SK-N-SH (cell line): ENCODE measurements around the gene CDC16. TPM values are rescaled to one million over a fixed set of nuclear protein-coding genes. Genes with fewer than 3 reads are reported as not detected.

Source experiments
- CTCF ChIA-PET: fragments of 300-600, 350-600 bp; formaldehyde crosslinking; extraction: SDS; loops from one replicate; lab custom pipeline; 2021; lab: Yijun Ruan, JAX
- POLR2A ChIA-PET: fragments of 350-600 bp; sonication (Branson Sonifier 250); formaldehyde crosslinking; extraction: SDS; loops from one replicate; lab custom pipeline; 2020; ENCODE audit warnings: antibody characterized with exemption, inconsistent platforms; lab: Yijun Ruan, JAX
- DNase-seq: peaks from one replicate; pipeline ENCODE4 v3.0.0; 2012
- H2AFZ ChIP-seq: fragments of 200-600 bp; sonication (generic); 2 replicates; pipeline ENCODE4 v1.8.1; 2016; ENCODE audit warnings: antibody characterized with exemption, mild to moderate bottlenecking, low read depth
- H3F3A ChIP-seq: fragments of 200-600 bp; sonication (generic); replicated peaks from 2 replicates; pipeline ENCODE3; 2016; ENCODE audit warnings: antibody characterized with exemption, mild to moderate bottlenecking; ENCODE audit not compliant: insufficient read depth
- H3K27ac ChIP-seq, 2 experiments: fragments of 200-500 bp in 1 of 2; fragments of 200-600 bp in 1 of 2; sonication (Bioruptor generic) in 1 of 2; sonication (generic), shearing (Covaris generic) in 1 of 2; 2 replicates each; pipeline versions ENCODE4 v1.5.1 to v1.6.1; 2014 to 2016; ENCODE audit warnings: low read depth in 2 of 2, inconsistent platforms in 1 of 2, low read length in 1 of 2, mild to moderate bottlenecking in 1 of 2, mixed read lengths in 1 of 2
- H3K27me3 ChIP-seq: fragments of 200-600 bp; sonication (generic), shearing (Covaris generic); 2 replicates; pipeline ENCODE4 v1.6.1; 2016; ENCODE audit warnings: mixed run types; ENCODE audit not compliant: insufficient read depth
- H3K36me3 ChIP-seq, 2 experiments: fragments of 200-500 bp in 1 of 2; fragments of 200-600 bp in 1 of 2; sonication (Bioruptor generic) in 1 of 2; sonication (generic) in 1 of 2; replicated peaks in 1 of 2; 2 replicates each; pipeline versions ENCODE3 to v1.5.1; 2014 to 2016; ENCODE audit warnings: low read length in 1 of 2, mild to moderate bottlenecking in 1 of 2; ENCODE audit not compliant: insufficient read depth in 2 of 2, control insufficient read depth in 1 of 2
- H3K4me1 ChIP-seq, 2 experiments: fragments of 200-500 bp in 1 of 2; fragments of 200-600 bp in 1 of 2; sonication (Bioruptor generic) in 1 of 2; sonication (generic), shearing (Covaris generic) in 1 of 2; 2 replicates each; pipeline versions ENCODE4 v1.5.1 to v1.6.1; 2014 to 2016; ENCODE audit warnings: low read depth in 1 of 2, low read length in 1 of 2, mixed run types in 1 of 2; ENCODE audit not compliant: insufficient read depth in 2 of 2, control insufficient read depth in 1 of 2
- H3K4me2 ChIP-seq: fragments of 200-600 bp; sonication (generic), shearing (Covaris generic); 2 replicates; pipeline ENCODE4 v1.6.1; 2017; ENCODE audit warnings: mixed run types
- H3K4me3 ChIP-seq, 2 experiments: fragments of 200-500 bp in 1 of 2; fragments of 200-600 bp in 1 of 2; sonication (Bioruptor generic) in 1 of 2; sonication (generic), shearing (Covaris generic) in 1 of 2; 2 replicates each; pipeline versions ENCODE4 v1.5.1 to v1.8.1; 2014 to 2016; ENCODE audit warnings: low read depth in 2 of 2, inconsistent platforms in 1 of 2, low read length in 1 of 2, mild to moderate bottlenecking in 1 of 2, mixed read lengths in 1 of 2, moderate library complexity in 1 of 2
- H3K79me2 ChIP-seq: fragments of 200-600 bp; sonication (generic); 2 replicates; pipeline ENCODE4 v1.8.1; 2017; ENCODE audit warnings: mild to moderate bottlenecking; ENCODE audit not compliant: insufficient read depth
- H3K9ac ChIP-seq: fragments of 200-600 bp; sonication (generic); 2 replicates; pipeline ENCODE4 v1.6.1; 2017; ENCODE audit warnings: mixed run types
- H3K9me2 ChIP-seq: fragments of 200-600 bp; sonication (generic); 2 replicates; pipeline ENCODE4 v1.6.1; 2017; ENCODE audit warnings: mixed run types
- H3K9me3 ChIP-seq: fragments of 200-600 bp; sonication (generic); 2 replicates; pipeline ENCODE4 v1.6.1; 2017; ENCODE audit warnings: mixed run types, mild to moderate bottlenecking, moderate library complexity
- H4K20me1 ChIP-seq: fragments of 200-600 bp; sonication (generic); 2 replicates; pipeline ENCODE4 v1.6.1; 2017; ENCODE audit warnings: mild to moderate bottlenecking, mixed run types; ENCODE audit not compliant: insufficient read depth
- CHD2 ChIP-seq: fragments of 150-350 bp; IDR thresholded peaks from 2 replicates; pipeline ENCODE4 v1.6.1; 2018; ENCODE audit warnings: low read length; ENCODE audit not compliant: partially characterized antibody
- EZH2phosphoT487 ChIP-seq: fragments of 200-600 bp; sonication (generic); IDR thresholded peaks from 2 replicates; pipeline ENCODE4 v1.6.1; 2017; ENCODE audit warnings: low read depth, mixed run types, mild to moderate bottlenecking, antibody characterized with exemption, moderate library complexity, borderline replicate concordance
- FOXM1 ChIP-seq: IDR thresholded peaks from 2 replicates; pipeline ENCODE4 v1.4.0; 2012; ENCODE audit warnings: low read depth, mild to moderate bottlenecking
- GABPA ChIP-seq: IDR thresholded peaks from 2 replicates; pipeline ENCODE4 v1.4.0; 2012; ENCODE audit warnings: low read depth, mild to moderate bottlenecking
- GATA2 ChIP-seq: sonication (generic); formaldehyde crosslinking; IDR thresholded peaks from 2 replicates; pipeline ENCODE4 v1.5.0; 2020; ENCODE audit warnings: mild to moderate bottlenecking, missing genetic modification reagents
- NRF1 ChIP-seq: IDR thresholded peaks from 2 replicates; pipeline ENCODE4 v1.6.1; 2012; ENCODE audit warnings: low read depth, mild to moderate bottlenecking, low read length
- POLR2AphosphoS5 ChIP-seq: IDR thresholded peaks from 2 replicates; pipeline ENCODE4 v1.6.1; 2012; ENCODE audit warnings: low read depth, low read length
- RCOR1 ChIP-seq: fragments of 150-350 bp; IDR thresholded peaks from 2 replicates; pipeline ENCODE4 v1.6.1; 2017; ENCODE audit warnings: antibody characterized with exemption, low read length
- RXRA ChIP-seq: IDR thresholded peaks from 2 replicates; pipeline ENCODE4 v1.4.0; 2012; ENCODE audit warnings: low read depth, mild to moderate bottlenecking, borderline replicate concordance
- TAF1 ChIP-seq: IDR thresholded peaks from 2 replicates; pipeline ENCODE4 v1.6.1; 2012; ENCODE audit warnings: low read depth, mild to moderate bottlenecking, low read length, moderate library complexity, borderline replicate concordance
- TEAD4 ChIP-seq: IDR thresholded peaks from 2 replicates; pipeline ENCODE4 v1.4.0; 2012; ENCODE audit warnings: mild to moderate bottlenecking, borderline replicate concordance; ENCODE audit not compliant: insufficient read depth
- WGBS: methylation state at CpG from one replicate; pipeline ENCODE4 v1.1.6; 2017; ENCODE audit warnings: low lambda C conversion rate; 5-methylcytosine and 5-hydroxymethylcytosine counted together
- polyA plus RNA-seq, 3 experiments: library from polyadenylated mRNA; depleted of rRNA; stranded (reverse); fragments of >200 nt; gene quantifications; 2 replicates each; pipeline ENCODE4 v1.2.3, GENCODE V29; 2012
- TF ChIP-seq, protein P1 (sequence below): IDR thresholded peaks from 2 replicates; pipeline ENCODE4 v1.4.0; 2012; ENCODE audit warnings: low read depth, borderline replicate concordance
- TF ChIP-seq, protein P2 (sequence below): fragments of 200-600 bp; sonication (generic); IDR thresholded peaks from 2 replicates; pipeline ENCODE4 v1.6.1; 2017; ENCODE audit warnings: antibody characterized with exemption, mild to moderate bottlenecking, moderate library complexity

Gene CDC16
- polyA plus RNA-seq, 1 of the 3 experiments (the other 2 are of a cell fraction), result 56.9 TPM

DNA sequence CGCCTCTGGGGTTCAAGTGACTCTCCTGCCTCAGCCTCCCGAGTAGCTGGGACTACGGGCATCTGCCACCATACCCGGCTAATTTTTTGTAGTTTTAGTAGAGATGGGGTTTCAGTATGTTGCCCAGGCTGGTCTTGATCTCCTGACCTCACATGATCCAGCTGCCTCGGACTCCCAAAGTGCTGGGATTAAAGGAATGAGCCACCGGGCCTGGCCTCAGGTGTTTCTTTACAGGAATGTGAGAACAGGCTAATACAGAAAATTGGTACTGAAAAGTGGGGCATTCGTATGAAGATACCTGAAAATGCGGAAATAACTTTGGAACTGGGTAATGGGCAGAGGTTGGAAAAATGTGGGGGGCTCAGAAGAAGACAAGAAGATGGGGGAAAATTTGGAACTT is 2.8 kb upstream of the CDC16 start:
- Histone ChIP-seq H3K79me2 (peaks cover 25% of the 10 kb centered on the region), H3K4me2 (no peak overlapping the region), H3K9me2 (no peaks in the 10 kb centered on the region), H3K4me3 (no peak overlapping the region), H3F3A (no peaks in the 10 kb centered on the region), H3K27ac (no peak overlapping the region), H3K9ac (no peak overlapping the region), H3K4me1 (peaks cover 0 to 6% of the 10 kb centered on the region in 2 experiments; a peak in 3 of 4 replicates), H3K9me3 (no peaks in the 10 kb centered on the region; the same call in 1 of the 2 replicates), H3K36me3 (peaks cover 0 to 4% of the 10 kb centered on the region in 2 experiments), H4K20me1 (no peaks in the 10 kb centered on the region), H2AFZ (no peak overlapping the region), H3K27me3 (no peaks in the 10 kb centered on the region; the same call in 1 of the 2 replicates)
- CTCF ChIA-PET, result no interaction called here
- no peak for DNase-seq
- TF ChIP-seq RCOR1, result no peak
- TF ChIP-seq RXRA, result no peak
- no peak for TF ChIP-seq GABPA
- TF ChIP-seq TAF1, result no peak
- no peak for TF ChIP-seq FOXM1
- no peak for TF ChIP-seq EZH2phosphoT487
- POLR2A ChIA-PET, result no interaction called here
- WGBS, result 64% methylated on average over 8 of the region's 8 CpGs

DNA sequence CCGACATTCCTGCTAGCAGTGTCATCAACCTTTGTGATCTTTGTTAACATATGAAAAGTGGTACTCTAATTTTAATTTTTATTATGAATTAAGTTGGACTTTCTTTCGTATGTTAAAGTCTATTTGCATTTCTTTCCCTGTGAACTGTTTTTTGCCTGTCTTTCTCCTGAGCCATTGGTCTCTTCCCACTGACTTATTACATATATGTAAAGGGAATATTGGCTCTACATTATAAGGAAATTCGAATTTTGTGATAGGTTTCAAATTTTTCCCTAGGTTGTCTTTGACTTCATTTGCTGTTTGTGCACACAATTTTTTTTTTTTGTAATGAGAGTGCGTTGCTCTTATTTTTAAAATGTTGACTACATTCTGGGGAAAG is 442 bp upstream of the CDC16 start:
- Histone ChIP-seq H3K9me3 (no peaks in the 10 kb centered on the region; the same call in 1 of the 2 replicates), H3K27me3 (no peaks in the 10 kb centered on the region; the same call in 1 of the 2 replicates), H3K4me1 (peaks cover 0 to 5% of the 10 kb centered on the region in 2 experiments; a peak in 3 of 4 replicates), H4K20me1 (no peaks in the 10 kb centered on the region), H3K27ac (peak overlapping the region in 1 of 2 experiments; percentile 62; a peak in 2 of 4 replicates), H3K36me3 (peaks cover 16 to 23% of the 10 kb centered on the region in 2 experiments), H3K9ac (peak overlapping the region; percentile 87; the same call in 1 of the 2 replicates), H3K79me2 (peaks cover 34% of the 10 kb centered on the region), H3F3A (no peaks in the 10 kb centered on the region), H3K4me3 (peak overlapping the region; percentile 87 to 94), H3K4me2 (peak overlapping the region; percentile 85; the same call in 1 of the 2 replicates), H3K9me2 (no peaks in the 10 kb centered on the region), H2AFZ (peak overlapping the region; percentile 97)
- DNase-seq, result no peak
- 77% methylated on average over 4 of the region's 4 CpGs for WGBS
- CTCF ChIA-PET, result no interaction called here
- POLR2A ChIA-PET, result no interaction called here
- TF ChIP-seq, protein P1, sequence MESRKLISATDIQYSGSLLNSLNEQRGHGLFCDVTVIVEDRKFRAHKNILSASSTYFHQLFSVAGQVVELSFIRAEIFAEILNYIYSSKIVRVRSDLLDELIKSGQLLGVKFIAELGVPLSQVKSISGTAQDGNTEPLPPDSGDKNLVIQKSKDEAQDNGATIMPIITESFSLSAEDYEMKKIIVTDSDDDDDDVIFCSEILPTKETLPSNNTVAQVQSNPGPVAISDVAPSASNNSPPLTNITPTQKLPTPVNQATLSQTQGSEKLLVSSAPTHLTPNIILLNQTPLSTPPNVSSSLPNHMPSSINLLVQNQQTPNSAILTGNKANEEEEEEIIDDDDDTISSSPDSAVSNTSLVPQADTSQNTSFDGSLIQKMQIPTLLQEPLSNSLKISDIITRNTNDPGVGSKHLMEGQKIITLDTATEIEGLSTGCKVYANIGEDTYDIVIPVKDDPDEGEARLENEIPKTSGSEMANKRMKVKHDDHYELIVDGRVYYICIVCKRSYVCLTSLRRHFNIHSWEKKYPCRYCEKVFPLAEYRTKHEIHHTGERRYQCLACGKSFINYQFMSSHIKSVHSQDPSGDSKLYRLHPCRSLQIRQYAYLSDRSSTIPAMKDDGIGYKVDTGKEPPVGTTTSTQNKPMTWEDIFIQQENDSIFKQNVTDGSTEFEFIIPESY, result no peak
- TF ChIP-seq NRF1, result no peak
- TF ChIP-seq GATA2 (CRISPR knock-in tag), result no peak
- no peak for TF ChIP-seq CHD2
- no peak for TF ChIP-seq TEAD4
- TF ChIP-seq, protein P2, sequence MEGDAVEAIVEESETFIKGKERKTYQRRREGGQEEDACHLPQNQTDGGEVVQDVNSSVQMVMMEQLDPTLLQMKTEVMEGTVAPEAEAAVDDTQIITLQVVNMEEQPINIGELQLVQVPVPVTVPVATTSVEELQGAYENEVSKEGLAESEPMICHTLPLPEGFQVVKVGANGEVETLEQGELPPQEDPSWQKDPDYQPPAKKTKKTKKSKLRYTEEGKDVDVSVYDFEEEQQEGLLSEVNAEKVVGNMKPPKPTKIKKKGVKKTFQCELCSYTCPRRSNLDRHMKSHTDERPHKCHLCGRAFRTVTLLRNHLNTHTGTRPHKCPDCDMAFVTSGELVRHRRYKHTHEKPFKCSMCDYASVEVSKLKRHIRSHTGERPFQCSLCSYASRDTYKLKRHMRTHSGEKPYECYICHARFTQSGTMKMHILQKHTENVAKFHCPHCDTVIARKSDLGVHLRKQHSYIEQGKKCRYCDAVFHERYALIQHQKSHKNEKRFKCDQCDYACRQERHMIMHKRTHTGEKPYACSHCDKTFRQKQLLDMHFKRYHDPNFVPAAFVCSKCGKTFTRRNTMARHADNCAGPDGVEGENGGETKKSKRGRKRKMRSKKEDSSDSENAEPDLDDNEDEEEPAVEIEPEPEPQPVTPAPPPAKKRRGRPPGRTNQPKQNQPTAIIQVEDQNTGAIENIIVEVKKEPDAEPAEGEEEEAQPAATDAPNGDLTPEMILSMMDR, result no peak
- TF ChIP-seq FOXM1, result no peak
- no peak for TF ChIP-seq POLR2AphosphoS5
